Caki2 (cell line): ENCODE data around the gene P2RX2. TPM values are rescaled to one million over a fixed set of nuclear protein-coding genes. Genes with fewer than 3 reads are reported as not detected.

Experiments used
- DNase-seq: peaks from one replicate; pipeline ENCODE4 v3.0.0-alpha.2; 2015; ENCODE audit warnings: low read depth
- in situ Hi-C: cut with HindIII; loops from 2 replicates; pipeline ENCODE4 v1.10.0; 2016; ENCODE audit warnings: low sequenced_read_pairs, low pct_unique_long_range_greater_than_20kb, mixed read lengths
- total RNA-seq: library from RNA; depleted of rRNA; stranded (reverse); fragments of >200 nt; shearing (Covaris generic); gene quantifications from 2 replicates; pipeline ENCODE4 v1.2.3, GENCODE V29; 2014; ENCODE audit warnings: low replicate concordance

P2RX2 gene
- total RNA-seq, 1 experiment from 2014 or later = not detected

GRCh38 chr12:132642846-132643835 lies 24.6 kb downstream of the P2RX2 start:
- in situ Hi-C loops = no loop called here
- DNase-seq = no peak

DNA sequence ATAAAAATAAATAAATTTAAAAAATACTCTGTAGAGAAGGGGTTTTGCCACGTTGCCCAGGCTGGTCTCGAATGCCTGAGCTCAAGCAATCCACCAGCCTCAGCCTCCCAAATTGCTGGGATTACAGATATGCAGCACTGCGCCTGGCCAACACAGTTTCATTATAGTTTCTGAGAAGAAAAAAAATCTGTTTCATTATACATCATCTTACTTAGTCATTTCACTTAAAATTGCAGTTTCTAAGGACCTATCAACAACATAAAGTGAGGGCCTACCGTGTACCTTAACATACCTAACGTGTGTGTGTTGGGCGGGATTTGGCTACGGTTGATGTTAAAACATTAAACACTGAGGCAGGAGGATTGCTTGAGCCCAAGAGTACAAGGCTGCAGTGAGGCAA lies 28.3 kb downstream of the P2RX2 start:
- no peak for DNase-seq
- in situ Hi-C loops = no loop called here

- no peak for DNase-seq
- in situ Hi-C loops = no loop called here
These were observed 29.3 kb downstream of the P2RX2 start for GRCh38 chr12:132647858-132648257.

GRCh38 chr12:132648616-132649225 lies 30.1 kb downstream of the P2RX2 start:
- in situ Hi-C loops = no loop called here

DNA sequence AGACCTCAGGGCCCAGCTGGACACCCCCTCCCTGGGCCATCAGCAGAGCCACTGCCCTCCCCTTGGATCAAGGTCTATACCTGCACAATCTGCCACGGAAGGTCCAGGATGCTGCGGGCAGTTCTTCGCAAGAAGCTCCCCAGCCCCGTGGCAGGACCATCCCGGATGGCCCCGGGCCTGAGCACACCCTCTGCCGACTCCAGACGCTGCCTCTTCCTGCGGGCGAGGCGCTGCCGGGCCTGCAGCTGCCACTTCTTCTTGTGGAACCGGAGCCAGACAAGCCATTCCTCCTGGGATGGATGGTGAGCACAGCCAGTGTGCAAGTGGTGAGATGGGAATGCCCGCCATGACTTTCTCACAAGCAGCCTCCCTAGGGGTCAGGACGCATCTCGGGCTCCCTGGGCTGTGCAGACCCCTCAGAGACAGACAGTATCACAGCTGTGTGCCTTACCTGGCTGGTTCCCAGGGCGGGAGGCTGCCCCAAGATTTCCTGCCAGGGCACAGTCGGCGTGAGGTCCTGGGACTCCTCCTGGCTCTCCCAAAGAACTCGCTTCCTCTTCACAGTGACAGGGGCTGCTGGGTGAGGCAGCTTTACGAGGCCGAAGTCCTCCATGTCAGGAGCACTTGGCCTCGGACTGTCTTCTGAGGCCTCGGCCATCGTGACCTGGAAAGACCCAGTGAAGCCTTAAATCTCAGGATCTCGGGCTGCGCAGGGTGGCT lies 30.8 kb downstream of the P2RX2 start:
- no peak for DNase-seq
- in situ Hi-C loops = no loop called here

More at GRCh38 chr12:132648616-132649225, 30.1 kb downstream of the P2RX2 start:
- DNase-seq = no peak

- no peak for DNase-seq
- in situ Hi-C loops = no loop called here
These were observed 33.0 kb downstream of the P2RX2 start for GRCh38 chr12:132651444-132652100.

DNA sequence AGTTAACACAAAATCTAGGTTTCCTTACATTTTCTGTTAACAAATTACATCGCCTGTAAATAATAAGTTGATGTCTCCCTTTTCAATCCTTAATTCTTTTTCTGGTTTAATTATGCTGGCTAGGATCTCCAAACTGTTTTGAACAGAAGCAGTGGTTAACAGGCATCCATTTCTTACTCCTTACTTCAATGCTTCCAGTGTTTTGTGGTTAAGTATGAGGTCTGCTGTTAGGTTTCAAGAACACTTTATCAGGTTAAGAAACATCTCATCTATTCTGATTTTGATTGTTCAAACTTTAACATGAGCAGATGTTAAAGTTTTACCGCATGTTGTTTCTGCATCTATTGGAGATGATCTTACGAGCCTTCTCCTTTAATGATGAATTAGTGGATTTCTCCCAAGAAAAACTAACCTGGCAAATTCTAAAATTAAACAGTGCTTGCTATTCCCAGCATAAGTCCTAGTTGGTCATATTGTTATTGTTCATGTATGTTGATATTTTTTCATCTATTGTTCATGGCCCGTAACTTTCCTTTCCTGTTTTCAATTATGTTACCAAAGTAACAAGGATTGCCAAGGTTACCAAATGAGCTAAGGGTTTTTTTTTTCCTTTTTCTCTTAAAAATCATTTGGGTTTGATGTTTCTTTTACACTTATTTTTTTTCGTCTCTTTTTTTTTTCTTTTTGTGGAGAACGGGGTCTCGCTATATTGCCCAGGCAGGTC lies 35.2 kb downstream of the P2RX2 start:
- DNase-seq = no peak
- in situ Hi-C loops = no loop called here

DNA sequence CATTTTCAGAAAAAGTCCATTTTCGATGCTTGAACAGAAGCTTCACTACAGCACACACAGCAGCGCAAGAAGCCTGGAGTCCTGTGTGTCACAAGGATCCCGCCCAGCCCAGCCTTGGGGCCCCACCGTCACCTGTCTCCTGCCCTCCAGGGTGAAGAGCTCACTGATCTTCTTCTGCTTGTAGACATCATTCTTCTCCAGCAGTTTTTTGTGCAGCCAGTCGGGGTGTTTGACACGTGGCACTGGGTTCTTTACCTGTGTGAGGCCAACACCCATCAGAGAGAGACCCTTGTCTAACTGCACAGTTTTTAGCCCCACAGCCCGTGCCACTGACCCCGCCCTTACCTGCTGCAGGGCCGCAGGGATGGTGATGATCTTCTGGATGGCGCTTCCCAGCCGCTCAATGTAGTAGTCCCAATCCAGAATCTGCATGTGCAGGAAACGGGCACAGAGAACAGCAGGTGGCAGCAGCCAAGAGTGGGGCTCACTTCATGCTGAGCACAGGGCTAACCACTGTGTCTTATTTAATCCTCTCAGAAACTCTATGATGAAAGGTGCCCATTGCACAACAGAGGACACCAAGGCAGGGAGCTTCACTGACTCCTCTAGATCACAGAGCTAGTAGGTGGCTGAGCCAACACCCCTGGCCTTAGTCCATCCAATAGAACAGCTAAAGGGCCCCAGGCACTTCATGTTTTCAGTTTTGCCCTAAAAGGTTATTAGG lies 38.6 kb downstream of the P2RX2 start:
- no peak for DNase-seq
- in situ Hi-C loops = no loop called here

DNA sequence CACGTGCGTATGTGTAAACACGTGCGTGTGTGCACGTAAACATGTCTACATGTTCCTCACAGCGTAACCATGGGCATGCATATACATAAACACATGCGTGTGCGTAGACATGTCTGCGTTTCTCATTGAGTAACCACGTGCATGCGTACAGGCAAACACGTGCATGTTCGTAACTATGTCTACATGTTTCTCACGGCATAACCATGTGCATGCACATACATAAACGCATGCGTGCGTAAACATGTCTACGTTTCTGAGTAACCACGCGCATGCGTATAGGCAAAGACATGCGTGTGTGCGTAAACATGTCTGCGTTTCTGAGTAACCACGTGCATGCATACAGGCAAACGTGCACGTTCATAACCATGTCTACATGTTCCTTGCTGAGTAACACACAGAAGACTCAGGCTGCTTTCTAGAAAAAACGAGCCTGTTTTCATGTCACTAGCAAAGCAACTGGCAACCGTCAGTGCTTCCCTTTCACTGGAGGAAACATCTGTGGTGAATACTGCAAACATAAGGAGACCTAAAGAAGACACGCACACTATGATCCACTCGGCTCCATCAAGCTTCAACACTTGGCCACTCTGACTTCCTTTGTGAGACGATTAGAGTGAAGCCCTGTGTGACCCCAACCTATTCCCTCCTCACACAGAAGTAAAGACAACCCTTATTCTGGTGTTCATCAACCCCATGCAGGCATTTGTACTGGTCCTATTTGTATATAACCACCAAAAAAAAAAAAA lies 39.7 kb downstream of the P2RX2 start:
- in situ Hi-C loops = no loop called here

DNA sequence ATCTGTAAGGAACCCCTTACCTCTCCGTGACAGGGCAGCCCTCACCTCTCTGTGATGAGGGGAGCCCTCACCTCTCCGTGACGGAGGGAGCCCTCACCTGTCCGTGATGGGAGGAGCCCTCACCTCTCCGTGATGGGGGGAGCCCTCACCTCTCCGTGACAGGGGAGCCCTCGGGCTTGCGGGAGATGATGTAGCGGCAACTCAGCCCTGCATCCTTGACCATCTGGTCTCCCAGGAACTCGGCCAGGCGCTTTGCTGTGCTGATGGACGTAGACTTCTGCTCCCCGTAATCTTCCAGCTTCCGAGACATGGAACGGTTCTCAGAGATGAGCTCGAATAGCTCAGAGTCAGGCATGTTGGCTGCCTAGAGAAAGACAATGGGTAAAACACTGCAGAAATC lies 40.6 kb downstream of the P2RX2 start:
- in situ Hi-C loops = no loop called here

More for the DNA sequence above, 39.7 kb downstream of the P2RX2 start:
- DNase-seq = no peak

GRCh38 chr12:132660052-132660451 lies 41.5 kb downstream of the P2RX2 start:
- in situ Hi-C loops = no loop called here
- DNase-seq = no peak

More for the DNA sequence above, 40.6 kb downstream of the P2RX2 start:
- no peak for DNase-seq

GRCh38 chr12:132660996-132661395 lies 42.4 kb downstream of the P2RX2 start:
- in situ Hi-C loops = no loop called here
- no peak for DNase-seq

GRCh38 chr12:132661972-132662371 lies 43.4 kb downstream of the P2RX2 start:
- in situ Hi-C loops = no loop called here
- DNase-seq = no peak

- in situ Hi-C loops = no loop called here
These were observed 44.6 kb downstream of the P2RX2 start for GRCh38 chr12:132662901-132663755.

DNA sequence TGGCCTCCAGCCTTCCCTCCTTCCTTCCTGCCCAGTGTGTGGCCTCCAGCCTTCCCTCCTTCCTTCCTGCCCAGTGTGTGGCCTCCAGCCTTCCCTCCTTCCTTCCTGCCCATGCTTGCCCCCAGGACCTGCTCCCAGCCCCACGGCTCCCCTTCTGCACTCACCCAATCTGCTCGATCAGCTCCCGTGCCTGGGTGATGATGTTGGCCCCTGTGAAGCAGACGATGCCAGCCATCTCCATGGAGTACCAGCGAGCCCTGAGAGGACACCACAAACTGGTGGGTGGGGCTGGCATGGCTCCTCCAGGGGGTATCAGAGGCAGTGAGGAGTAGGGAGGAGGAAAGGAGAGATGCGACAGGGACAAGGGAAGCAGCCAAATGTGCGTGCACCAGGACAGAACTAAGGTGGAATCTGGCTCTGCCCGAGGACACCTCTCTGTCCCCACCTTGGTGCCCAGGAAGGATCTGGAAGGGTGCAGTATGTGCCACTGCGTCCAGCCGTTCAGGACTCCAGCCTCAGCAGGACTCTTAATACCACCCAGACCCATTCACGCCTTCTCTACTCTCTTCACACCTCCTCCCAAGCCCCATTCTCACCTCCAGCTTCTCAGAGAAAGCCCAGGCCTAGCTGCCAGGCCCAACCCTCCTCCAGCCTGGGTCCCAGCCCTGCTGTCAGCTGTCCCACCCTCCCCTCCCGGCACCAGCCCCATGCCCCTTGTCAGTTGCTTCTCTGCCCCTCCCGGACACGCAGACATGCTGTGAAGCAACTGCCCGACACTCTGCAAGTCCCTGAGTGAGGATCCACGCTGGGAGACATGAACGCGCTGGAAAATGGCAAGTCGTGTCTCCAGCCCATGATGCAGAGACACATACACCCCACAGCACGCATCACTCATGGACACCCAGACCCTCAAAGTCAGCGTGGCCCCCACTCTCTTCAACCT lies 45.9 kb downstream of the P2RX2 start:
- in situ Hi-C loops = no loop called here
- DNase-seq = no peak

More at GRCh38 chr12:132662901-132663755, 44.6 kb downstream of the P2RX2 start:
- DNase-seq = no peak
